ENCODE data around the gene TMC3. TPM values are rescaled to one million over a fixed set of nuclear protein-coding genes. Genes with fewer than 3 reads are reported as not detected.

Gene TMC3
- total and polyA plus RNA-seq, 12 donors = 0.03 to 0.08 (median 0.04) TPM; not detected in 9

GRCh38 chr15:81323944-81324881, 49.8 kb downstream of the TMC3 start, which contains the start of gene STARD5:
STARD5 (minus strand) TSS chr15:81324141; CDS start chr15:81324099, 42 bp downstream.
- H3K4me1 ChIP-seq (replicated peaks in 1 of 2) = peaks cover 3 to 4% of the 10 kb centered on the region in 2 donors
- no peaks in the 10 kb centered on the region for H3K27me3 ChIP-seq
- H3K9me3 ChIP-seq (replicated peaks in 1 of 3) = no peaks in the 10 kb centered on the region
- WGBS, 4 donors = 1 to 2% (median 1%) methylated on average over 23 to 67 of the region's 67 CpGs
- intact Hi-C loops (cut with DNase I) = no loop called here
- peak within 1 kb of the TSS in 3 of 4 donors; percentile 14 to 86 (median 68) for H3K4me3 ChIP-seq
- no peaks in the 10 kb centered on the region for H3K36me3 ChIP-seq (replicated peaks in 1 of 2)
- H3K27ac ChIP-seq = peak within 1 kb of the TSS in 3 of 5 donors; percentile 49 to 78 (median 58)
- peak; percentile 99 to 100 (median 99) for DNase-seq
- peak; percentile 61 to 69 for TF ChIP-seq POLR2A (IDR thresholded peaks at IDR 0.05)
- TF ChIP-seq, protein P1, sequence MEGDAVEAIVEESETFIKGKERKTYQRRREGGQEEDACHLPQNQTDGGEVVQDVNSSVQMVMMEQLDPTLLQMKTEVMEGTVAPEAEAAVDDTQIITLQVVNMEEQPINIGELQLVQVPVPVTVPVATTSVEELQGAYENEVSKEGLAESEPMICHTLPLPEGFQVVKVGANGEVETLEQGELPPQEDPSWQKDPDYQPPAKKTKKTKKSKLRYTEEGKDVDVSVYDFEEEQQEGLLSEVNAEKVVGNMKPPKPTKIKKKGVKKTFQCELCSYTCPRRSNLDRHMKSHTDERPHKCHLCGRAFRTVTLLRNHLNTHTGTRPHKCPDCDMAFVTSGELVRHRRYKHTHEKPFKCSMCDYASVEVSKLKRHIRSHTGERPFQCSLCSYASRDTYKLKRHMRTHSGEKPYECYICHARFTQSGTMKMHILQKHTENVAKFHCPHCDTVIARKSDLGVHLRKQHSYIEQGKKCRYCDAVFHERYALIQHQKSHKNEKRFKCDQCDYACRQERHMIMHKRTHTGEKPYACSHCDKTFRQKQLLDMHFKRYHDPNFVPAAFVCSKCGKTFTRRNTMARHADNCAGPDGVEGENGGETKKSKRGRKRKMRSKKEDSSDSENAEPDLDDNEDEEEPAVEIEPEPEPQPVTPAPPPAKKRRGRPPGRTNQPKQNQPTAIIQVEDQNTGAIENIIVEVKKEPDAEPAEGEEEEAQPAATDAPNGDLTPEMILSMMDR (IDR thresholded peaks at IDR 0.05) = no peak

- Histone ChIP-seq H3K27me3 (no peaks in the 10 kb centered on the region), H3K27ac (peak overlapping the region in 3 of 5 donors; percentile 49 to 78 (median 58)), H3K4me3 (peak overlapping the region in 3 of 4 donors; percentile 14 to 86 (median 68)), H3K36me3 (replicated peaks in 1 of 2) (no peaks in the 10 kb centered on the region), H3K4me1 (replicated peaks in 1 of 2) (peaks cover 3 to 4% of the 10 kb centered on the region in 2 donors), H3K9me3 (replicated peaks in 1 of 3) (no peaks in the 10 kb centered on the region)
- intact Hi-C loops (cut with DNase I) = no loop called here
- no peak for TF ChIP-seq POLR2A (IDR thresholded peaks at IDR 0.05)
- TF ChIP-seq, protein P1 (IDR thresholded peaks at IDR 0.05) = no peak
- WGBS, 4 donors = 16 to 20% (median 19%) methylated on average over 4 of the region's 4 CpGs
- DNase-seq = no peak
These were observed 50.5 kb downstream of the TMC3 start for GRCh38 chr15:81323559-81323943.

DNA sequence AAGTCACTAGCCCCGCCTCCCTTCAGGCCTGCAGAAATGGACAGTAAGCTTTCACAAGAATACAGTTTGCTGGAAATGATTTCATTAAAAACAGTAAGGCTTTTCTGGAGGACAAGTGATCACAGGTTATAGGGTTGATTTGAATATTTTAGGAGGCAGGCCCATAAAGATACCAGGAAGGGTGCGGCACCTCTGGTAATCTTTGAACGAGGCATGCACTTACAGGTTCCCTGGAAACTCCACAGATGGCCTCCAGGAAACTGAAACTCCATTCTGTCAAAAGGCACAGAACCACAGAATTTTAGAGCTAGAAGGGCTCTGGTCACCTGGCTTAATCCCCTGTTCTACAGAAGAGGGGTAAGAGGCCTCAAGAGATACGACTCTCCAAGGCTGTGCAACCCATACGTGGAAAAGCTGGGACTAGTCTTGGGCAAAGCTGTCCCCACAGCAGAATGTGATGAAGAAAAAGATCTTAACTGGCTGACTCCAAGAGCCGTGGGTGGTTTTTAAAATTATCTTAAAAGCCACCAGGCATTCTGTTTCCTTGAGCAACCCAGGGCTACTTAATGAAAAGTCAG, 51.2 kb downstream of the TMC3 start:
- WGBS, 4 donors = 75 to 81% (median 78%) methylated on average over 6 of the region's 6 CpGs
- Histone ChIP-seq H3K36me3 (replicated peaks in 1 of 2) (no peaks in the 10 kb centered on the region), H3K4me3 (peak overlapping the region in 1 of 4 donors; percentile 86), H3K4me1 (replicated peaks in 1 of 2) (peaks cover 3 to 4% of the 10 kb centered on the region in 2 donors), H3K9me3 (replicated peaks in 1 of 3) (no peaks in the 10 kb centered on the region), H3K27me3 (no peaks in the 10 kb centered on the region), H3K27ac (no peak overlapping the region)
- no peak for DNase-seq
- intact Hi-C loops (cut with DNase I) = no loop called here
- TF ChIP-seq, protein P1 (IDR thresholded peaks at IDR 0.05) = no peak
- TF ChIP-seq POLR2A (IDR thresholded peaks at IDR 0.05) = no peak

DNA sequence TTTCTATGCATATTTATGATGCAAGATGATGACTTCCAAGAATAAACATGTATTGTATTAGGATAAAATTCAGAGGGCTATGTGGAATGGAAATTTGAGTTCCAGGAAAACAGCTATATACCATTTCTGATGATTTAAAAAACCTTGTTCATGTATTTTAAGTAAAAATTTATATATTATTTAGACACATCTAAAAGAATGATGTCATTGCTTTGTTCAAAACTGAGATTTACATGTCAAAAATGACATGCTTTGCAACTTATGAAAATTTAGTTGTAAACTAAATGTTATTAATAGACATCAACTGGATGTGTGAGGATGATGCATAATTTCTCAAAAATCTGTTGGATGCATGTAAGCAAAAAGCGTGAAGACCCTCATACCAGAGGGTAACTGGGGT, 52.3 kb downstream of the TMC3 start:
- Histone ChIP-seq H3K36me3 (replicated peaks in 1 of 2) (no peaks in the 10 kb centered on the region), H3K27me3 (no peaks in the 10 kb centered on the region), H3K4me1 (replicated peaks in 1 of 2) (peaks cover 3 to 4% of the 10 kb centered on the region in 2 donors), H3K27ac (no peak overlapping the region), H3K9me3 (replicated peaks in 1 of 3) (no peaks in the 10 kb centered on the region), H3K4me3 (no peak overlapping the region)
- TF ChIP-seq, protein P1 (IDR thresholded peaks at IDR 0.05) = no peak
- TF ChIP-seq POLR2A (IDR thresholded peaks at IDR 0.05) = no peak
- no peak for DNase-seq
- intact Hi-C loops (cut with DNase I) = no loop called here
- WGBS, 4 donors = 88 to 97% (median 92%) methylated on average over 1 of the region's 1 CpG

All from adrenal gland (tissue), 12 donors.